Gastrocnemius medialis (tissue), 4 donors: ENCODE results near the gene GNB1. TPM values are rescaled to one million over a fixed set of nuclear protein-coding genes. Genes with fewer than 3 reads are reported as not detected.

Experiments used
- ATAC-seq, 2 donors: fragments of 150-250 bp; one replicate each; pipeline ENCODE4 v1.9.1; 2016
- DNase-seq, 2 donors: peaks; one replicate each; pipeline ENCODE4 v3.0.0-alpha.2; 2019
- H3K27ac ChIP-seq, 4 donors: fragments of 200-600 bp; sonication (generic); 1 replicate in 1 of 4; 2 replicates in 3 of 4; pipeline ENCODE4 v1.5.1; 2016 to 2018; ENCODE audit warnings: mild to moderate bottlenecking in 2 of 4, moderate library complexity in 1 of 4
- H3K27me3 ChIP-seq, 3 donors: fragments of 200-600 bp; sonication (generic) in 2 of 3; 1 replicate in 1 of 3; 2 replicates in 2 of 3; pipeline versions ENCODE4 v1.5.1 to v1.6.0; 2016 to 2019; ENCODE audit warnings: mild to moderate bottlenecking in 1 of 3, moderate library complexity in 1 of 3
- H3K36me3 ChIP-seq, 2 donors: fragments of 200-600 bp; sonication (generic) in 1 of 2; one replicate each; pipeline ENCODE4 v1.5.1; 2017 to 2018
- H3K4me1 ChIP-seq, 2 donors: fragments of 200-600 bp; sonication (generic) in 1 of 2; one replicate each; pipeline ENCODE4 v1.5.1; 2016 to 2017; ENCODE audit warnings: mild to moderate bottlenecking in 2 of 2
- H3K4me3 ChIP-seq, 4 donors: fragments of 200-600 bp; sonication (generic) in 3 of 4; 1 replicate in 1 of 4; 2 replicates in 3 of 4; pipeline ENCODE4 v1.5.1; 2016 to 2019; ENCODE audit warnings: mild to moderate bottlenecking in 2 of 4
- H3K9me3 ChIP-seq, 3 donors: fragments of 200-600 bp; sonication (generic) in 2 of 3; 1 replicate in 1 of 3; 2 replicates in 2 of 3; pipeline ENCODE4 v1.5.1; 2016 to 2019
- POLR2A ChIP-seq, 2 donors: fragments of 450-650 bp; IDR thresholded peaks; one replicate each; pipeline ENCODE4 v1.6.1; 2017; ENCODE audit warnings: antibody characterized with exemption in 2 of 2, mild to moderate bottlenecking in 2 of 2, moderate library complexity in 2 of 2
- in situ Hi-C, 4 donors: fragments of 200-750 bp; cut with MboI; loops; one replicate each; pipeline versions ENCODE4 v1.15.0 to v1.8.0; 2017; ENCODE audit warnings: low sequenced_read_pairs in 4 of 4
- intact Hi-C: fragments of 100-400 bp; cut with DNase I; formaldehyde crosslinking; loops from one replicate; pipeline ENCODE4 v1.15.1; 2023; ENCODE audit warnings: low total_unique reads
- total RNA-seq, 4 donors: library from RNA; depleted of rRNA; stranded (reverse); fragments of >200 nt; gene quantifications; one replicate each; pipeline versions ENCODE4 v1.1.0 to v1.2.3, GENCODE V29; 2016
- TF ChIP-seq, protein P1 (sequence below), 5 experiments: fragments of 450-650 bp in 3 of 5; fragments of 200-600 bp in 2 of 5; sonication (generic) in 2 of 5; IDR thresholded peaks in 4 of 5; conservative IDR thresholded peaks in 1 of 5; 1 replicate in 4 of 5; 2 replicates in 1 of 5; pipeline ENCODE4 v1.5.1; 2016 to 2019; ENCODE audit warnings: antibody characterized with exemption in 5 of 5, mild to moderate bottlenecking in 3 of 5, moderate library complexity in 3 of 5

The GNB1 gene
- total RNA-seq, 4 donors from 2014 or later: 29.9 to 44.1 (median 37.2) TPM

GRCh38 chr1:1926346-1926811 lies 35.5 kb upstream of the GNB1 start:
- TF ChIP-seq POLR2A (IDR thresholded peaks at IDR 0.05): no peak
- TF ChIP-seq, protein P1, sequence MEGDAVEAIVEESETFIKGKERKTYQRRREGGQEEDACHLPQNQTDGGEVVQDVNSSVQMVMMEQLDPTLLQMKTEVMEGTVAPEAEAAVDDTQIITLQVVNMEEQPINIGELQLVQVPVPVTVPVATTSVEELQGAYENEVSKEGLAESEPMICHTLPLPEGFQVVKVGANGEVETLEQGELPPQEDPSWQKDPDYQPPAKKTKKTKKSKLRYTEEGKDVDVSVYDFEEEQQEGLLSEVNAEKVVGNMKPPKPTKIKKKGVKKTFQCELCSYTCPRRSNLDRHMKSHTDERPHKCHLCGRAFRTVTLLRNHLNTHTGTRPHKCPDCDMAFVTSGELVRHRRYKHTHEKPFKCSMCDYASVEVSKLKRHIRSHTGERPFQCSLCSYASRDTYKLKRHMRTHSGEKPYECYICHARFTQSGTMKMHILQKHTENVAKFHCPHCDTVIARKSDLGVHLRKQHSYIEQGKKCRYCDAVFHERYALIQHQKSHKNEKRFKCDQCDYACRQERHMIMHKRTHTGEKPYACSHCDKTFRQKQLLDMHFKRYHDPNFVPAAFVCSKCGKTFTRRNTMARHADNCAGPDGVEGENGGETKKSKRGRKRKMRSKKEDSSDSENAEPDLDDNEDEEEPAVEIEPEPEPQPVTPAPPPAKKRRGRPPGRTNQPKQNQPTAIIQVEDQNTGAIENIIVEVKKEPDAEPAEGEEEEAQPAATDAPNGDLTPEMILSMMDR (IDR thresholded peaks at IDR 0.05 in 4 of 5, conservative IDR thresholded peaks at IDR 0.05 in 1 of 5): no peak
- ATAC-seq (no peak), DNase-seq (no peak)
- H3K4me3 ChIP-seq: no peak overlapping the region
- no peaks in the 10 kb centered on the region for H3K27me3 ChIP-seq
- in situ Hi-C loops (no loop called here), intact Hi-C loops (no loop called here)
- no peaks in the 10 kb centered on the region for H3K9me3 ChIP-seq
- no peaks in the 10 kb centered on the region for H3K4me1 ChIP-seq
- no peaks in the 10 kb centered on the region for H3K36me3 ChIP-seq
- no peak overlapping the region for H3K27ac ChIP-seq

DNA sequence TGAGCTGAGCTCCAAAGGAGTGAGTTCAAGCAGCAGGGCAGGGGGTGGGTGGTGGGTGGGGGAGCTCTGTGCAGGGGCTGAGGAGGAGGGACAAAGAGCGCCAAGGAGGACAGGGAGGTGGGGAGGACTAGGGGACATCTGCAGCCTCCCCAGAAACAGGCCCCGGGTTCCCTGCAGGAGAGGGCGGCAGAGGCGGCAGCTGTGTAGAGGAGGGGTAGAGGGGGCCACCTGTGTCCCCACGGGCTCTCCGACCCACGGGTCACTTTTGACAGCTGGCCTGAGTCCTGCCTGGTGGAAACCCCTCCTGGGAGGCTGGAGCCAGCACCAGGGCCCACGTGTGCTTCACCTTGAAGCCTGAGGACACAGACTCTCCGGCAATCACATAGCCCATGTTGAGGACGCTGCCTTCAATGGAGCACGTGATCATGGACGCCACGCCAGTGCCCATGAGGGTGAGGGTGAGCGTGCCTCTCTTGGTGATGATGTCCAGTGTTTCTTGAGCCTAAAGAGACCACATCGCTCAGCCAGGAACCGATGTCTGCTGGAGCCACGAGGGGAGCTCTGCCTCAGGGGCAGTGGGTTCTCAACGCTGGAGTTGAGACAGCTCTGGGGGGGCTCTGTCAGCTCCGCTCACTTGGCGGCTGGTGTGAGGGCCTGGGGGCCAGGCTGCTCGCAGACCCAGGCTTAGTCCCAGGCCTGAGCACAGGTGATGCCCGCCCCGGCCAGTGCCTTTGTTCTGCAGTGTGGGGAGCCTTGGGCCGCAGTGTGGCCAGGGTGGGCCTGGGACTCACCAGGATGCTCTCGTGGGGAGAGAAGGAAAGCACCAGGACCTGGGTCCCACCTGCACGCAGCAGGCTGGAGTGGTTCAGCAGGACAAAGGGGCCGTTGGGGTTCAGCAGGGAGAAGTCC lies 34.8 kb upstream of the GNB1 start:
- no peaks in the 10 kb centered on the region for H3K27me3 ChIP-seq
- H3K4me1 ChIP-seq: no peaks in the 10 kb centered on the region
- DNase-seq (no peak), ATAC-seq (no peak)
- no peaks in the 10 kb centered on the region for H3K9me3 ChIP-seq
- no peak overlapping the region for H3K27ac ChIP-seq
- H3K36me3 ChIP-seq: no peaks in the 10 kb centered on the region
- intact Hi-C loops (no loop called here), in situ Hi-C loops (no loop called here)
- H3K4me3 ChIP-seq: no peak overlapping the region
- TF ChIP-seq, protein P1 (IDR thresholded peaks at IDR 0.05 in 4 of 5, conservative IDR thresholded peaks at IDR 0.05 in 1 of 5): no peak
- no peak for TF ChIP-seq POLR2A (IDR thresholded peaks at IDR 0.05)

- no peak for ATAC-seq
- Histone ChIP-seq H3K27ac (no peak overlapping the region), H3K9me3 (no peaks in the 10 kb centered on the region), H3K36me3 (no peaks in the 10 kb centered on the region), H3K27me3 (no peaks in the 10 kb centered on the region), H3K4me1 (no peaks in the 10 kb centered on the region), H3K4me3 (no peak overlapping the region)
- no peak for DNase-seq
- in situ Hi-C loops (no loop called here), intact Hi-C loops (no loop called here)
- TF ChIP-seq, protein P1 (IDR thresholded peaks at IDR 0.05 in 4 of 5, conservative IDR thresholded peaks at IDR 0.05 in 1 of 5): no peak
- TF ChIP-seq POLR2A (IDR thresholded peaks at IDR 0.05): no peak
Observed at GRCh38 chr1:1924849-1925248, 34.0 kb upstream of the GNB1 start.

DNA sequence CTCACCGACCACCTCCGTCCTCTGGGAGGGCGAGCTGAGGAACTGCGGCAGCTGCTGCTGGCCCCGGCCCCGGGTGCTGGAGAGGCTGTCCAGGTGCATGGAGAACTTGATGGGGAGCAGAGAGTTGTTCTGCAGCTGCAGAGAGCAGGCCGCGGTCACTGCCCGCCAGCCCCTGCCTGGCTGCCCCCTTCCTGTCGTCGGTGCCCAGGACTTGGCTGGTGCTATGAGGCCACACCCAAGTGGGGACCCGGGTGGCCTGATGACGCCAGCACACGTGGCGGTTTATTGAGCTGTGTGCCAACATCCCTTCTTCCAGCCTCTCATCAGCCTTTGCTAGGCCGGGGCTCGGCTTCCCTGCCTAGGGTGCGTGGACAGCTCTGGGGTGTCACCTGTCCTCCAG lies 33.5 kb upstream of the GNB1 start:
- Histone ChIP-seq H3K27ac (no peak overlapping the region), H3K4me1 (no peaks in the 10 kb centered on the region), H3K27me3 (no peaks in the 10 kb centered on the region), H3K4me3 (no peak overlapping the region), H3K9me3 (no peaks in the 10 kb centered on the region), H3K36me3 (no peaks in the 10 kb centered on the region)
- no peak for DNase-seq
- intact Hi-C loops: no loop called here
- ATAC-seq: no peak
- in situ Hi-C loops: no loop called here
- TF ChIP-seq, protein P1 (IDR thresholded peaks at IDR 0.05 in 4 of 5, conservative IDR thresholded peaks at IDR 0.05 in 1 of 5): no peak
- no peak for TF ChIP-seq POLR2A (IDR thresholded peaks at IDR 0.05)
